Glutamatergic neuron (in vitro differentiated cells): ENCODE results near the gene MTCH1. TPM values are rescaled to one million over a fixed set of nuclear protein-coding genes. Genes with fewer than 3 reads are reported as not detected.

Source experiments
- DNase-seq: peaks from one replicate; pipeline ENCODE4 v3.0.0; 2022
- H3K27ac Mint-ChIP-seq: one replicate; pipeline ENCODE4 v1.8.0; 2020; ENCODE audit warnings: mild to moderate bottlenecking, mixed read lengths, inconsistent platforms; ENCODE audit not compliant: unreplicated experiment
- H3K27me3 Mint-ChIP-seq: one replicate; pipeline ENCODE4 v1.8.0; 2020; ENCODE audit warnings: mild to moderate bottlenecking, moderate library complexity, mixed read lengths, inconsistent platforms; ENCODE audit not compliant: unreplicated experiment
- H3K36me3 Mint-ChIP-seq: one replicate; pipeline ENCODE4 v1.8.0; 2020; ENCODE audit warnings: mild to moderate bottlenecking, mixed read lengths, inconsistent platforms; ENCODE audit not compliant: unreplicated experiment
- H3K4me1 Mint-ChIP-seq: one replicate; pipeline ENCODE4 v1.8.0; 2020; ENCODE audit warnings: mild to moderate bottlenecking, low read depth, mixed read lengths, inconsistent platforms; ENCODE audit not compliant: unreplicated experiment
- H3K4me3 Mint-ChIP-seq: one replicate; pipeline ENCODE4 v1.8.0; 2020; ENCODE audit warnings: mild to moderate bottlenecking, mixed read lengths, inconsistent platforms; ENCODE audit not compliant: unreplicated experiment
- H3K9me3 Mint-ChIP-seq: one replicate; pipeline ENCODE4 v1.8.0; 2020; ENCODE audit warnings: mild to moderate bottlenecking, moderate library complexity, mixed read lengths, inconsistent platforms; ENCODE audit not compliant: unreplicated experiment
- total RNA-seq: library from RNA; stranded (reverse); fragmentation: NEBNext Ultra II Directional; extraction: Animal tissue kit (Norgen Biotek cat#: 25700); gene quantifications from one replicate; pipeline ENCODE4 v1.2.1, GENCODE V29; 2021; ENCODE audit not compliant: unreplicated experiment
- TF ChIP-seq, protein P1 (sequence below): fragments of 200-600 bp; sonication (generic); IDR thresholded peaks from one replicate; pipeline ENCODE4 v1.5.0; 2021; ENCODE audit not compliant: partially characterized antibody, unreplicated experiment

MTCH1 gene
- total RNA-seq, 1 donor from 2014 or later, result 179 TPM

DNA sequence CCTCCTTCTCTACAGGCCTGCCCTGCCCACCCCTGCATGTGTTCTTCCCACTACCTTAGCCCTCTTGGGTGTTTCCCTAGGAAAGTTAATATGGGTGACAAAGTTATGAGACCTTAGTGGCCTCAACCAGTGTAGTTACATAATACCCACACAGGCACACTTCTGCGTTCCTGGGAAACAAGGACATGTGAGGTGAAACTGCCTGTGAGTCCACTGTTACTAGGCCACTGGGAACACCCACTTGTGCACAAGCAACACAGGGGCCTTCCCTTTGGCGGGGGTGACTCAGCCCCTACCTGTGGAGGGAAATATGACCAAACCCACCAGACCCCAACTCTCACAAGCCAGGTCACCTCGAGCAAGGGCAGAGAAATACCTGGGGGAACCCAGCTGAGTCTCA is 18.7 kb downstream of the MTCH1 start:
- peaks cover 3% of the 10 kb centered on the region for H3K9me3 Mint-ChIP-seq
- H3K4me3 Mint-ChIP-seq, result no peak overlapping the region
- TF ChIP-seq, protein P1, sequence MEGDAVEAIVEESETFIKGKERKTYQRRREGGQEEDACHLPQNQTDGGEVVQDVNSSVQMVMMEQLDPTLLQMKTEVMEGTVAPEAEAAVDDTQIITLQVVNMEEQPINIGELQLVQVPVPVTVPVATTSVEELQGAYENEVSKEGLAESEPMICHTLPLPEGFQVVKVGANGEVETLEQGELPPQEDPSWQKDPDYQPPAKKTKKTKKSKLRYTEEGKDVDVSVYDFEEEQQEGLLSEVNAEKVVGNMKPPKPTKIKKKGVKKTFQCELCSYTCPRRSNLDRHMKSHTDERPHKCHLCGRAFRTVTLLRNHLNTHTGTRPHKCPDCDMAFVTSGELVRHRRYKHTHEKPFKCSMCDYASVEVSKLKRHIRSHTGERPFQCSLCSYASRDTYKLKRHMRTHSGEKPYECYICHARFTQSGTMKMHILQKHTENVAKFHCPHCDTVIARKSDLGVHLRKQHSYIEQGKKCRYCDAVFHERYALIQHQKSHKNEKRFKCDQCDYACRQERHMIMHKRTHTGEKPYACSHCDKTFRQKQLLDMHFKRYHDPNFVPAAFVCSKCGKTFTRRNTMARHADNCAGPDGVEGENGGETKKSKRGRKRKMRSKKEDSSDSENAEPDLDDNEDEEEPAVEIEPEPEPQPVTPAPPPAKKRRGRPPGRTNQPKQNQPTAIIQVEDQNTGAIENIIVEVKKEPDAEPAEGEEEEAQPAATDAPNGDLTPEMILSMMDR, result no peak
- H3K27me3 Mint-ChIP-seq, result no peaks in the 10 kb centered on the region
- H3K36me3 Mint-ChIP-seq, result no peaks in the 10 kb centered on the region
- H3K27ac Mint-ChIP-seq, result no peak overlapping the region
- H3K4me1 Mint-ChIP-seq, result no peaks in the 10 kb centered on the region
- DNase-seq, result no peak

DNA sequence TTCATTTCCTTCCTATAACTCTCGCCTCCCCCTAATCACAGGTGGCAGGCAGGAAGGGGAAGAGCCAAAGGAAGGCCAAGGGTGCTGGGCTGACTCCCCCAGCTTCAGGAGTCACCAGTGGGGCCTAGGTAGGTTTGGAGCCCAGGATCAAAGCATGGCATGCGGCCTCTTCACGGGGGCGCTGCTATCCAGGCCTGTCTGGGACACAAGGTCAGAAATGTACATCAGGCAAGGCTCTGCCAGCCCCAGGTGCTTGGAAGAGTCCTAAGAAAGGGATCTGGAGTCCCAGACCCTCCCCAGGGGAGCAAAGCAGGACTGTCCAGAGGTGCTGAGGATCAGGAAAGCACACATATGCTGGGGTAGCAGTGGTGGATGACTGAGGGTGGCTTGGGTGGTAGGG is 21.1 kb downstream of the MTCH1 start:
- no peak for DNase-seq
- peaks cover 8% of the 10 kb centered on the region for H3K9me3 Mint-ChIP-seq
- TF ChIP-seq, protein P1, result no peak
- no peak overlapping the region for H3K27ac Mint-ChIP-seq
- H3K4me3 Mint-ChIP-seq, result no peak overlapping the region
- peaks cover 2% of the 10 kb centered on the region for H3K27me3 Mint-ChIP-seq
- no peaks in the 10 kb centered on the region for H3K36me3 Mint-ChIP-seq
- no peaks in the 10 kb centered on the region for H3K4me1 Mint-ChIP-seq

DNA sequence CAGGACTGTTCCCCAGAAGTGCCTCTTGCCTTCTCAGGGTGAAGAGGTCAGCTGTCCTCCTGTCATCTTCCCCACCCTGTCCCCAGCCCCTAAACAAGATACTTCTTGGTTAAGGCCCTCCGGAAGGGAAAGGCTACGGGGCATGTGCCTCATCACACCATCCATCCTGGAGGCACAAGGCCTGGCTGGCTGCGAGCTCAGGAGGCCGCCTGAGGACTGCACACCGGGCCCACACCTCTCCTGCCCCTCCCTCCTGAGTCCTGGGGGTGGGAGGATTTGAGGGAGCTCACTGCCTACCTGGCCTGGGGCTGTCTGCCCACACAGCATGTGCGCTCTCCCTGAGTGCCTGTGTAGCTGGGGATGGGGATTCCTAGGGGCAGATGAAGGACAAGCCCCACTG is 21.6 kb downstream of the MTCH1 start:
- H3K27ac Mint-ChIP-seq, result no peak overlapping the region
- TF ChIP-seq, protein P1, result no peak
- H3K36me3 Mint-ChIP-seq, result no peaks in the 10 kb centered on the region
- H3K27me3 Mint-ChIP-seq, result peaks cover 2% of the 10 kb centered on the region
- H3K4me1 Mint-ChIP-seq, result no peaks in the 10 kb centered on the region
- H3K4me3 Mint-ChIP-seq, result no peak overlapping the region
- H3K9me3 Mint-ChIP-seq, result peaks cover 6% of the 10 kb centered on the region
- DNase-seq, result no peak

DNA sequence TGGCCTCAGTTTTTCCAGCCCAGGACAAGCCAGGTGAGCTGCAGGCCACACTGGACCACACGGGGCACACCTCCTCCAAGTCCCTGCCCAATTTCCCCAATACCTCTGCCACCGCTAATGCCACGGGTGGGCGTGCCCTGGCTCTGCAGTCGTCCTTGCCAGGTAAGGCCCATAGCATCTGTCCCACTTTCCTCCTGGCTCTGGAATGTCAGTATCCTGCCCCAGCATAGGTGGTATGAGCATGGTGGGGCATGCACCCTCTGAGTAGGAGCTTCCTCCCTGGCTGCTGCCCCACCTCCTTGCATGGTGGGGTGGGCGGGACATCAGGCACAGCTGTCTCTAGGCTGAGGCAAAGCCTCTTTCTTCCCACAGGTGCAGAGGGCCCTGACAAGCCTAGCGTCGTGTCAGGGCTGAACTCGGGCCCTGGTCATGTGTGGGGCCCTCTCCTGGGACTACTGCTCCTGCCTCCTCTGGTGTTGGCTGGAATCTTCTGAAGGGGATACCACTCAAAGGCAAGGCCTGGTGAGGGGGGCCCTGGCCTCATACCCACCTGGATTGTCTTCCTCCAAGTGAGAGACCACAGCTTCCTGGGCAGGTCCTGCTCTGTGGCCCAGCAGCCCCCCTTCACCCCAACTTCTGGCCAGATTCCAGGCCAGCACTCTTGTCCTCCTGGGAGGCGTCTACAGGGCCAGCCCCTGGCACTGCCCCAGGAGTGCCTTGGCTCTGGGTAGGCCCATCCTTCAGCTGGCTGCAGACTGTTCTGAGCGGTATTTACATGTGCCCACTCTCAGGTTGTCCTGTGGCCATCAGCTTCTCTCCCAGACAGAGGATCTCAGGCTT is 22.3 kb downstream of the MTCH1 start:
- Mint-ChIP-seq H3K27ac (no peak overlapping the region), H3K9me3 (peaks cover 6% of the 10 kb centered on the region), H3K4me1 (no peaks in the 10 kb centered on the region), H3K36me3 (no peaks in the 10 kb centered on the region), H3K4me3 (no peak overlapping the region), H3K27me3 (peaks cover 2% of the 10 kb centered on the region)
- TF ChIP-seq, protein P1, result no peak
- DNase-seq, result no peak

DNA sequence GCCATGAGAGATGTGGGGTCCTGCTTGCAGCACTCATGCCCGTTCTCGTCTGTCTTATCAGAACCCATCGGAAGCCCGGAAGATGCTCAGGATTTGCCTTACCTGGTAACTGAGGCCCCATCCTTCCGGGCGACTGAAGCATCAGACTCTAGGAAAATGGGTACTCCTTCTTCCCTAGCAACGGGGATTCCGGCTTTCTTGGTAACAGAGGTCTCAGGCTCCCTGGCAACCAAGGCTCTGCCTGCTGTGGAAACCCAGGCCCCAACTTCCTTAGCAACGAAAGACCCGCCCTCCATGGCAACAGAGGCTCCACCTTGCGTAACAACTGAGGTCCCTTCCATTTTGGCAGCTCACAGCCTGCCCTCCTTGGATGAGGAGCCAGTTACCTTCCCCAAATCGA is 23.1 kb downstream of the MTCH1 start:
- no peaks in the 10 kb centered on the region for H3K36me3 Mint-ChIP-seq
- DNase-seq, result peak; percentile 55
- TF ChIP-seq, protein P1, result no peak
- H3K4me1 Mint-ChIP-seq, result no peaks in the 10 kb centered on the region
- H3K9me3 Mint-ChIP-seq, result peaks cover 6% of the 10 kb centered on the region
- no peak overlapping the region for H3K4me3 Mint-ChIP-seq
- H3K27me3 Mint-ChIP-seq, result peaks cover 3% of the 10 kb centered on the region
- H3K27ac Mint-ChIP-seq, result no peak overlapping the region
